ENCODE results near the gene JAG2. TPM values are rescaled to one million over a fixed set of nuclear protein-coding genes. Genes with fewer than 3 reads are reported as not detected.

Gene JAG2
- total RNA-seq, 4 donors from 2014 or later = 47.4 to 75.4 (median 67.2) TPM

DNA sequence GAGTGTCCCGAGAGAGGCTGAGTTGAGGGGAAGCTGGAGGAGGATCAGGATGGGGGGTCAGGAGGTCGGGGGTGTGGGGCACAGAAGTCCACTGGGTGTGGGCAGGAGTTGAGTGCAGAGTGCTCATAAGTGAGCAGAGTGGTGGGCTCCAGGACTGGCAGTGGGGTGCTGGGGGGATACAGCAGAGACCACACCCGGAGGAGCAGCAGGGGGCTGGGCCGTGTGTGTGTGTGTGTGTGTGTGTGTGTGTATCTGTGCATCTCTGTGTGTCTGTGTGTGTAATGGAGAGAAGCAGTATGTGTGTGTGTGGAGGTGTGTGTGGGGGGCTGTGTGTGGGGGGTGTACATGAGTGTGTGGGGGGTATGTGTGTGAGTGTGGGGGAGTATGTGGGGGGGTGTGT is 17.4 kb upstream of the JAG2 start:
- Histone ChIP-seq H3K27ac (no peak overlapping the region), H3K27me3 (peaks cover 26% of the 10 kb centered on the region), H3K4me1 (peaks cover 18% of the 10 kb centered on the region), H3K9me3 (no peaks in the 10 kb centered on the region), H3K4me3 (no peak overlapping the region), H3K36me3 (no peaks in the 10 kb centered on the region)
- 51% methylated on average over 4 of the region's 4 CpGs for WGBS
- TF ChIP-seq EP300 (IDR thresholded peaks at IDR 0.05) = no peak
- TF ChIP-seq, protein P1, sequence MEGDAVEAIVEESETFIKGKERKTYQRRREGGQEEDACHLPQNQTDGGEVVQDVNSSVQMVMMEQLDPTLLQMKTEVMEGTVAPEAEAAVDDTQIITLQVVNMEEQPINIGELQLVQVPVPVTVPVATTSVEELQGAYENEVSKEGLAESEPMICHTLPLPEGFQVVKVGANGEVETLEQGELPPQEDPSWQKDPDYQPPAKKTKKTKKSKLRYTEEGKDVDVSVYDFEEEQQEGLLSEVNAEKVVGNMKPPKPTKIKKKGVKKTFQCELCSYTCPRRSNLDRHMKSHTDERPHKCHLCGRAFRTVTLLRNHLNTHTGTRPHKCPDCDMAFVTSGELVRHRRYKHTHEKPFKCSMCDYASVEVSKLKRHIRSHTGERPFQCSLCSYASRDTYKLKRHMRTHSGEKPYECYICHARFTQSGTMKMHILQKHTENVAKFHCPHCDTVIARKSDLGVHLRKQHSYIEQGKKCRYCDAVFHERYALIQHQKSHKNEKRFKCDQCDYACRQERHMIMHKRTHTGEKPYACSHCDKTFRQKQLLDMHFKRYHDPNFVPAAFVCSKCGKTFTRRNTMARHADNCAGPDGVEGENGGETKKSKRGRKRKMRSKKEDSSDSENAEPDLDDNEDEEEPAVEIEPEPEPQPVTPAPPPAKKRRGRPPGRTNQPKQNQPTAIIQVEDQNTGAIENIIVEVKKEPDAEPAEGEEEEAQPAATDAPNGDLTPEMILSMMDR (IDR thresholded peaks at IDR 0.05) = no peak
- no peak for TF ChIP-seq POLR2A (IDR thresholded peaks at IDR 0.05)
- TF ChIP-seq POLR2AphosphoS5 (IDR thresholded peaks at IDR 0.05) = no peak
- DNase-seq (ENCODE audit: low spot score in 2 of 2) = no peak

DNA sequence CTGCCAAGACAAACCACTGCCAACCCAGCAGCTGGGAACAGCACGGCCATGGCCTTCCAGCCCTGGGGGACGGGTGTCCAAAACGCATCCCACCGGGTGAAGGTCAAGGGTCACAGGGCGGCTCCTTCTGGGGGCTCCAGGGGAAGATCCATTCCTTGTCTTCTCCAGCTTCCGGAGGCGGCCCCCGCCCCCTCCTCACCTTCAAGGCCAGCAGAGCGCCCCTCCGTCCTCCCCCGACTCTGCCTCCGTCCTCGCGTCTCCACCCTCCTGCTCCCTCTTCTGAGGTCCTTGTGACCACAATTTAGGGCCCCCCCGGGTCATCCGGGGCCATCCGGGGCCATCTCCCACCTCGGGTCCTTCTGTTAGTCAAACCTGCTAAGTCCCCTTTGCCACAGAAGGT is 16.4 kb upstream of the JAG2 start:
- H3K9me3 ChIP-seq = no peaks in the 10 kb centered on the region
- TF ChIP-seq POLR2AphosphoS5 (IDR thresholded peaks at IDR 0.05) = no peak
- no peak for TF ChIP-seq POLR2A (IDR thresholded peaks at IDR 0.05)
- TF ChIP-seq, protein P1 (IDR thresholded peaks at IDR 0.05) = no peak
- TF ChIP-seq EP300 (IDR thresholded peaks at IDR 0.05) = no peak
- H3K36me3 ChIP-seq = no peaks in the 10 kb centered on the region
- DNase-seq (ENCODE audit: low spot score in 2 of 2) = no peak
- WGBS = 88% methylated on average over 12 of the region's 18 CpGs
- H3K27me3 ChIP-seq = peaks cover 18% of the 10 kb centered on the region
- peaks cover 26% of the 10 kb centered on the region for H3K4me1 ChIP-seq
- H3K27ac ChIP-seq = no peak overlapping the region
- no peak overlapping the region for H3K4me3 ChIP-seq

DNA sequence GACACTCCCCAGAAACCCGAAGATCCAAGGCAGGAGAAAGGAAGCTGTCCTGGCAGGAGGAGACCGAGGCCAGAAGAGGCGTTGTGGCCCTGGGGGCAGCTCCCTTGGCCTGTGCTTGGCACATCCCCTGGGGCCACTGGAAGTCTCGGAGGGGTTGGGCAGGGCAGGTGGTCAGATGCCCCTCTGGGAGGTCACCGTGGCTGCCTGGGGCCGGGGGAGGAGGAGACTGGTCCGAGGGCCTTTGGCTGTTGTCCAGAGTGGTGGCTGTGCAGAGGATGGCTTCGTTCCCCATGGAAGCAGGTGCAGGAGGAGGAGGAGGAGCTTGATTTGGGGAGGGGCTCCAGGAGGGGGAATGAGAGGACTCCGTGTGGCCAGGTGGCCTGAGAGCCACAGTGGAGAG is 15.9 kb upstream of the JAG2 start:
- H3K27me3 ChIP-seq = peaks cover 18% of the 10 kb centered on the region
- no peaks in the 10 kb centered on the region for H3K36me3 ChIP-seq
- no peak overlapping the region for H3K27ac ChIP-seq
- H3K4me3 ChIP-seq = no peak overlapping the region
- no peak for DNase-seq (ENCODE audit: low spot score in 2 of 2)
- WGBS = 77% methylated on average over 8 of the region's 9 CpGs
- TF ChIP-seq POLR2A (IDR thresholded peaks at IDR 0.05) = no peak
- TF ChIP-seq POLR2AphosphoS5 (IDR thresholded peaks at IDR 0.05) = no peak
- no peak for TF ChIP-seq EP300 (IDR thresholded peaks at IDR 0.05)
- TF ChIP-seq, protein P1 (IDR thresholded peaks at IDR 0.05) = no peak
- H3K4me1 ChIP-seq = peaks cover 26% of the 10 kb centered on the region
- H3K9me3 ChIP-seq = no peaks in the 10 kb centered on the region

DNA sequence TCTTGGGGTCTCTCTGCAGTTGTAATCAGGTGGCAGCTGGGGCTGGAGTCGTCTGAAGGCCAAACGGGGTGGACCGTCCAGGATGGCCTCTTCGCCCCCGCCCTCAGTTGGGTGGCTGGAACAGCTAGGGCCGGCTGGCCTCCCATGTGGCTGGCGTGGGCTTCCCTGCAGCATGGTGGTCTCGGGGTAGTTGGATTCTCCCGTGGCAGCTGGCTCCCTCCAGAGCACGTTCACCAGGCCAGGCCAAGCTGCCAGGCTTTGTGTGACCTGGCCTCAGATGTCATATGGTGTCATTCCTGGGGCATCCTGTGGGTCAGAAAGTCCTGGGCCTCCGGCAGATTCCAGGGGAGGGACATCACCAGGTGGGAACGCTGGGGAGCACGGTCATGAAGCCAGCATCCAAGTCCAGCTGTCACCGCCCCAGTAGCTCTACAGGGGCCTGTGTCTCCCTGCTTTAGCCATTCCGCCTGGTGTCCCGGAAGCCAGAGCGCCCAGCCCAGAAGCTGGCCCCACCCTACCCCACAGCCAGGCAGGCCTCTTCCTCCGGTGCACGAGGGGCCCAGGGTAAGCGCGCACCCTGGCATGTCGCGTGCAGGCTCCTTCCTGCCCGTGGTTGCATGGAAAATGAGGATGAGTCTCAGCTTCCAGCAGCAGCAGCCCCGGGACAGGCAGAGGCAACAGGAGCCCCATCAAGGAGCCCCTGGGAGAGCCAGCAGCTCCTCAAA is 13.9 kb upstream of the JAG2 start:
- peaks cover 26% of the 10 kb centered on the region for H3K4me1 ChIP-seq
- DNase-seq (ENCODE audit: low spot score in 2 of 2) = no peak
- 59% methylated on average over 4 of the region's 25 CpGs for WGBS
- H3K27ac ChIP-seq = no peak overlapping the region
- no peaks in the 10 kb centered on the region for H3K9me3 ChIP-seq
- H3K36me3 ChIP-seq = no peaks in the 10 kb centered on the region
- peaks cover under 1% of the 10 kb centered on the region for H3K27me3 ChIP-seq
- H3K4me3 ChIP-seq = no peak overlapping the region
- TF ChIP-seq POLR2AphosphoS5 (IDR thresholded peaks at IDR 0.05) (no peak), EP300 (IDR thresholded peaks at IDR 0.05) (no peak), POLR2A (IDR thresholded peaks at IDR 0.05) (no peak)
- TF ChIP-seq, protein P1 (IDR thresholded peaks at IDR 0.05) = no peak

DNA sequence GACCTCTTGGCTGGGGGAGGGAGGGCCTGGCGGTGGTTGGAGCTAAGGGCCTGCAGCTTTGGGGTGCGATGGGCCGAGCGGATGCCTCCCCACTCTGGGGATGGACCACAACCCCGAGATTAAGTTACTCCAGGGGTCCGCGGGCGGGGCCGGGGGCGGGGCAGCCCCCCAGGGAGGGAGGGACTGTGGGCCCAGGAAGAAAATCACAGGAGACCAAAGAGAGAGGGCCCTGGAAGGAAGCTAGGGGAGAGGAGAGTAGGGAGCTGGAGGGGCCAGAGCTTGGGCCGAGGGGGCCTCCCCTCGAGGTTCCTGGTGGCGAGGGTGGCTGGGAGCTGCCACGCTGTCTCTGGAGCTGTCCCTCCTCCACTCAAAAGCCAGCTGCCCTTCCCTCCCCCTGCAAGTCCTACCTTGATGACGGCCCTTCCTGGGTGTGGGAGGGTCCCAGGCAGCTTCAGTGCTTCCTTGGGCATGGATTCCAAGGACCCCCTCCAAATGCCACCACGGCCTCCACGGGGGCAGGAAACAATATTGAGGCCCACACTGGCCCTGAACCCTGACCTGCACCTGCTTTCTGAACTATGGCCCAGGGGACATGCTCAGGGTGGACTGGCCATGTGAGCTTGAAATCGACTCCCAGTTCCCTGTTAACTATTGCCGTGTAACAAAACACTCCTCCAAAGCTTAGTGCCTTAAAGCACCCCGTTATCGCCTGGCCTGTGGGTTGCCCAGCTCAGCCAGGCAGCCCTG is 13.1 kb upstream of the JAG2 start:
- H3K27me3 ChIP-seq = no peaks in the 10 kb centered on the region
- H3K4me3 ChIP-seq = peak overlapping the region; percentile 54
- TF ChIP-seq, protein P1 (IDR thresholded peaks at IDR 0.05) = no peak
- TF ChIP-seq POLR2A (IDR thresholded peaks at IDR 0.05) (no peak), EP300 (IDR thresholded peaks at IDR 0.05) (no peak), POLR2AphosphoS5 (IDR thresholded peaks at IDR 0.05) (no peak)
- peaks cover 26% of the 10 kb centered on the region for H3K4me1 ChIP-seq
- H3K9me3 ChIP-seq = no peaks in the 10 kb centered on the region
- WGBS = 34% methylated on average over 12 of the region's 21 CpGs
- DNase-seq (ENCODE audit: low spot score in 2 of 2) = no peak
- no peak overlapping the region for H3K27ac ChIP-seq
- H3K36me3 ChIP-seq = no peaks in the 10 kb centered on the region

Data from suprapubic skin (tissue), 4 donors.